NCI-H345 treated with DMSO at 0.1 percent for 48 hours (cell line): ENCODE results near the gene CPN2.
A peak's percentile ranks its signal among the peaks of the same experiment; 100 is the strongest.

Experiments
- DNase-seq: peaks from one replicate; lab custom pipeline; 2025; ENCODE audit not compliant: unreplicated experiment; lab: John Stamatoyannopoulos, UW

Gene CPN2

GRCh38 chr3:194382196-194382891 lies 31.2 kb upstream of the CPN2 start:
- no peak for DNase-seq

GRCh38 chr3:194381460-194381875 lies 30.3 kb upstream of the CPN2 start:
- no peak for DNase-seq

GRCh38 chr3:194380326-194380725 lies 29.2 kb upstream of the CPN2 start:
- no peak for DNase-seq

- DNase-seq: no peak
Measured at GRCh38 chr3:194379651-194380050, 28.5 kb upstream of the CPN2 start.

GRCh38 chr3:194379231-194379630 lies 28.1 kb upstream of the CPN2 start:
- no peak for DNase-seq

- DNase-seq: no peak
Measured at GRCh38 chr3:194377708-194378107, 26.6 kb upstream of the CPN2 start.

- no peak for DNase-seq
Measured at GRCh38 chr3:194376241-194376560, 25.1 kb upstream of the CPN2 start.

- DNase-seq: peak; percentile 27
Measured at GRCh38 chr3:194375473-194376240, 24.5 kb upstream of the CPN2 start.

- DNase-seq: no peak
Measured at GRCh38 chr3:194374935-194375334, 23.8 kb upstream of the CPN2 start.

- DNase-seq: no peak
Measured at GRCh38 chr3:194373899-194374298, 22.8 kb upstream of the CPN2 start.

- DNase-seq: no peak
Measured at GRCh38 chr3:194373028-194373427, 21.9 kb upstream of the CPN2 start.

- no peak for DNase-seq
Measured at GRCh38 chr3:194370753-194371152, 19.6 kb upstream of the CPN2 start.

- DNase-seq: no peak
Measured at GRCh38 chr3:194369522-194370279, 18.6 kb upstream of the CPN2 start, which contains the start of gene LRRC15. TSS of gene LRRC15 (minus strand) at chr3:194369743. CDS start at chr3:194361043, 8,700 bp downstream.

GRCh38 chr3:194368918-194369317 lies 17.8 kb upstream of the CPN2 start:
- no peak for DNase-seq

- no peak for DNase-seq
Measured at GRCh38 chr3:194367992-194368841, 17.1 kb upstream of the CPN2 start.

GRCh38 chr3:194365978-194366490 lies 14.9 kb upstream of the CPN2 start:
- no peak for DNase-seq

- no peak for DNase-seq
Measured at GRCh38 chr3:194365526-194365925, 14.4 kb upstream of the CPN2 start.

GRCh38 chr3:194364652-194365434 lies 13.7 kb upstream of the CPN2 start:
- peak; percentile 78 for DNase-seq

GRCh38 chr3:194364314-194364651 lies 13.2 kb upstream of the CPN2 start:
- DNase-seq: no peak

GRCh38 chr3:194360568-194360967 lies 9.4 kb upstream of the CPN2 start:
- no peak for DNase-seq
